ENCODE measurements around the gene CD300LG.

CD300LG gene

GRCh38 chr17:43909537-43910231 lies 62.7 kb downstream of the CD300LG start:
- DNase-seq: no peak

GRCh38 chr17:43911904-43912303 lies 64.9 kb downstream of the CD300LG start:
- DNase-seq: no peak

GRCh38 chr17:43912635-43913304 lies 65.8 kb downstream of the CD300LG start:
- no peak for DNase-seq

Measured in SHP77 treated with DMSO at 0.1 percent for 48 hours (cell line).